Esophagus muscularis mucosa (tissue), 4 donors: Measurements from ENCODE around the gene ASMT. TPM values are rescaled to one million over a fixed set of nuclear protein-coding genes. Genes with fewer than 3 reads are reported as not detected.

Experiments
- DNase-seq: peaks from one replicate; pipeline ENCODE4 v3.0.0-alpha.2; 2017; ENCODE audit errors: extremely low spot score
- H3K27ac ChIP-seq, 4 donors: fragments of 200-600 bp; sonication (generic); replicated peaks in 1 of 4; 1 replicate in 3 of 4; 2 replicates in 1 of 4; pipeline ENCODE4 v1.5.1; 2016 to 2019; ENCODE audit warnings: mild to moderate bottlenecking in 1 of 4
- H3K27me3 ChIP-seq, 4 donors: fragments of 200-600 bp; sonication (generic); one replicate each; pipeline versions ENCODE4 v1.5.1 to v1.6.0; 2016 to 2019
- H3K36me3 ChIP-seq, 4 donors: fragments of 200-600 bp; sonication (generic); one replicate each; pipeline ENCODE4 v1.5.1; 2016 to 2019
- H3K4me1 ChIP-seq, 4 donors: fragments of 200-600 bp; sonication (generic); one replicate each; pipeline ENCODE4 v1.5.1; 2016 to 2019
- H3K4me3 ChIP-seq, 4 donors: fragments of 200-600 bp; sonication (generic); 1 replicate in 2 of 4; 2 replicates in 2 of 4; pipeline ENCODE4 v1.5.1; 2016 to 2019; ENCODE audit warnings: mild to moderate bottlenecking in 4 of 4, moderate library complexity in 1 of 4
- H3K9me3 ChIP-seq, 4 donors: fragments of 200-600 bp; sonication (generic); 1 replicate in 3 of 4; 2 replicates in 1 of 4; pipeline ENCODE4 v1.5.1; 2016 to 2019
- CTCF ChIP-seq, 3 experiments: fragments of 200-600 bp in 2 of 3; fragments of 450-650 bp in 1 of 3; sonication (generic) in 2 of 3; IDR thresholded peaks; one replicate each; pipeline ENCODE4 v1.5.1; 2017 to 2019; ENCODE audit warnings: antibody characterized with exemption in 3 of 3, mild to moderate bottlenecking in 2 of 3, moderate library complexity in 1 of 3
- EP300 ChIP-seq: sonication (generic); formaldehyde crosslinking; IDR thresholded peaks from one replicate; pipeline ENCODE4 v1.6.1; 2017; ENCODE audit warnings: antibody characterized with exemption
- POLR2A ChIP-seq: fragments of 450-650 bp; IDR thresholded peaks from one replicate; pipeline ENCODE4 v1.6.1; 2017; ENCODE audit warnings: antibody characterized with exemption, moderate library complexity, mild to moderate bottlenecking, low read depth
- POLR2AphosphoS5 ChIP-seq, 2 donors: sonication (generic); formaldehyde crosslinking; IDR thresholded peaks; one replicate each; pipeline ENCODE4 v1.6.1; 2017; ENCODE audit warnings: antibody characterized with exemption in 2 of 2
- WGBS: methylation state at CpG from one replicate; pipeline ENCODE4 v1.1.5; 2018; 5-methylcytosine and 5-hydroxymethylcytosine counted together
- intact Hi-C: fragments of 100-400 bp; cut with DNase I; formaldehyde crosslinking; loops from one replicate; pipeline ENCODE4 v1.15.1; 2023
- total RNA-seq, 4 donors: library from RNA; depleted of rRNA; stranded (reverse); fragments of >200 nt; gene quantifications; one replicate each; pipeline versions ENCODE4 v1.1.0 to v1.2.1, GENCODE V29; 2016

The ASMT gene
- total RNA-seq, 4 donors from 2014 or later, result 0.32 TPM; not detected in 3

- TF ChIP-seq POLR2AphosphoS5 (IDR thresholded peaks at IDR 0.05), result no peak
- TF ChIP-seq CTCF (IDR thresholded peaks at IDR 0.05), result no peak
- no peak for TF ChIP-seq EP300
- no peak for TF ChIP-seq POLR2A
- intact Hi-C loops, result no loop called here
These were observed 5.5 kb upstream of the ASMT start for GRCh38 chrX:1609311-1609710.

GRCh38 chrX:1609762-1610161 is 5.1 kb upstream of the ASMT start:
- no peaks in the 10 kb centered on the region for H3K9me3 ChIP-seq
- no peaks in the 10 kb centered on the region for H3K27me3 ChIP-seq
- TF ChIP-seq EP300, result no peak
- TF ChIP-seq CTCF (IDR thresholded peaks at IDR 0.05), result no peak
- no peak for TF ChIP-seq POLR2A
- TF ChIP-seq POLR2AphosphoS5 (IDR thresholded peaks at IDR 0.05), result no peak
- peaks cover 0 to 3% (median 0%) of the 10 kb centered on the region in 4 donors for H3K36me3 ChIP-seq
- WGBS, result 89% methylated on average over 10 of the region's 10 CpGs
- H3K27ac ChIP-seq, result no peak overlapping the region
- no peak overlapping the region for H3K4me3 ChIP-seq
- intact Hi-C loops, result no loop called here
- DNase-seq, result no peak
- no peaks in the 10 kb centered on the region for H3K4me1 ChIP-seq

More at GRCh38 chrX:1609311-1609710, 5.5 kb upstream of the ASMT start:
- H3K36me3 ChIP-seq, result peaks cover 0 to 4% (median 1%) of the 10 kb centered on the region in 4 donors
- DNase-seq, result no peak
- no peak overlapping the region for H3K27ac ChIP-seq
- no peaks in the 10 kb centered on the region for H3K27me3 ChIP-seq
- no peaks in the 10 kb centered on the region for H3K9me3 ChIP-seq
- H3K4me1 ChIP-seq, result no peaks in the 10 kb centered on the region
- H3K4me3 ChIP-seq, result no peak overlapping the region
- WGBS, result 92% methylated on average over 10 of the region's 11 CpGs

- Histone ChIP-seq H3K4me1 (no peaks in the 10 kb centered on the region), H3K36me3 (peaks cover 0 to 3% (median 0%) of the 10 kb centered on the region in 4 donors), H3K4me3 (no peak overlapping the region), H3K27ac (no peak overlapping the region), H3K27me3 (no peaks in the 10 kb centered on the region), H3K9me3 (no peaks in the 10 kb centered on the region)
- TF ChIP-seq POLR2AphosphoS5 (IDR thresholded peaks at IDR 0.05) (no peak), CTCF (IDR thresholded peaks at IDR 0.05) (no peak), EP300 (no peak), POLR2A (no peak)
- intact Hi-C loops, result no loop called here
- no peak for DNase-seq
- WGBS, result 79% methylated on average over 15 of the region's 15 CpGs
These were observed 4.7 kb upstream of the ASMT start for GRCh38 chrX:1610166-1610565.

- Histone ChIP-seq H3K9me3 (no peaks in the 10 kb centered on the region), H3K4me1 (no peaks in the 10 kb centered on the region), H3K27ac (no peak overlapping the region), H3K36me3 (peaks cover 0 to 3% (median 0%) of the 10 kb centered on the region in 4 donors), H3K4me3 (no peak overlapping the region), H3K27me3 (no peaks in the 10 kb centered on the region)
- TF ChIP-seq POLR2AphosphoS5 (IDR thresholded peaks at IDR 0.05) (no peak), CTCF (IDR thresholded peaks at IDR 0.05) (no peak), EP300 (no peak), POLR2A (no peak)
- no peak for DNase-seq
- intact Hi-C loops, result no loop called here
- WGBS, result 83% methylated on average over 12 of the region's 12 CpGs
These were observed 4.1 kb upstream of the ASMT start for GRCh38 chrX:1610736-1611135.

- H3K4me3 ChIP-seq, result no peak overlapping the region
- no peaks in the 10 kb centered on the region for H3K9me3 ChIP-seq
- H3K27ac ChIP-seq, result no peak overlapping the region
- WGBS, result 84% methylated on average over 5 of the region's 5 CpGs
- no peak for DNase-seq
- no peaks in the 10 kb centered on the region for H3K27me3 ChIP-seq
- intact Hi-C loops, result no loop called here
- no peaks in the 10 kb centered on the region for H3K4me1 ChIP-seq
- H3K36me3 ChIP-seq, result no peaks in the 10 kb centered on the region
- TF ChIP-seq POLR2A (no peak), CTCF (IDR thresholded peaks at IDR 0.05) (no peak), POLR2AphosphoS5 (IDR thresholded peaks at IDR 0.05) (no peak), EP300 (no peak)
These were observed 2.1 kb upstream of the ASMT start for GRCh38 chrX:1612641-1613286.
